BE2C (cell line): ENCODE data around the gene RNASEL.

Experiments
- DNase-seq: peaks from one replicate; pipeline ENCODE4 v3.0.0-alpha.2; 2020
- H3K27me3 ChIP-seq: fragments of 250-450 bp; sonication (Bioruptor Pico); 2 replicates; pipeline ENCODE4 v1.5.1; 2020; ENCODE audit warnings: mild to moderate bottlenecking
- H3K36me3 ChIP-seq: fragments of 250-450 bp; sonication (Bioruptor Pico); 2 replicates; pipeline ENCODE4 v1.5.1; 2020; ENCODE audit warnings: mild to moderate bottlenecking
- H3K4me1 ChIP-seq: fragments of 250-450 bp; sonication (Bioruptor Pico); 2 replicates; pipeline ENCODE4 v1.5.1; 2020
- H3K4me3 ChIP-seq: 2 replicates; pipeline ENCODE4 v1.5.1; 2011; ENCODE audit warnings: low read depth, low read length
- H3K9me3 ChIP-seq: fragments of 250-450 bp; sonication (Bioruptor Pico); 2 replicates; pipeline ENCODE4 v1.5.1; 2020
- TF ChIP-seq, protein P1 (sequence below): IDR thresholded peaks from 2 replicates; pipeline ENCODE4 v1.5.1; 2012; ENCODE audit warnings: mild to moderate bottlenecking, low read depth, low read length

Gene RNASEL

DNA sequence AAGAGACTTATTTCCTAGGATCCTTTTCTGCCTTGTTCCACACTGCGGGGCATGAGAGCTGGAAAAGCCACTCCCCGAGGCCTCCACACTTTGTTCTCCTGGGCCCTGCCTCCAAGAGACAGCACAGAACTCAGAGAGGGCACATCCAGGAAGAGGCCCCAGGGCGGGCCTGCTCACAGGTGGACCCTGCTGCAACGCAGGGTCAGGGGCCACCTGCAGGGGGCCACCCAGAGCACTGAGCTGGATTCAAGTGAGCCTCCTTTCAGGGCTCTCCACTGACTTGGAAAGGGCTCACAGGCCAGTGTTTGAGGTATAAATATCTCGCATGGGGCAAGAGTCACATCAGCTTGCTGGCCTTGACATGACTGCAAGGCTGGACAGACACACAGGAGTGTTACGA lies 10.3 kb upstream of the RNASEL start:
- Histone ChIP-seq H3K27me3 (no peaks in the 10 kb centered on the region), H3K9me3 (no peaks in the 10 kb centered on the region), H3K4me3 (peak overlapping the region; percentile 82), H3K4me1 (peaks cover 16% of the 10 kb centered on the region), H3K36me3 (peaks cover 59% of the 10 kb centered on the region)
- DNase-seq, result peak; percentile 74
- TF ChIP-seq, protein P1, sequence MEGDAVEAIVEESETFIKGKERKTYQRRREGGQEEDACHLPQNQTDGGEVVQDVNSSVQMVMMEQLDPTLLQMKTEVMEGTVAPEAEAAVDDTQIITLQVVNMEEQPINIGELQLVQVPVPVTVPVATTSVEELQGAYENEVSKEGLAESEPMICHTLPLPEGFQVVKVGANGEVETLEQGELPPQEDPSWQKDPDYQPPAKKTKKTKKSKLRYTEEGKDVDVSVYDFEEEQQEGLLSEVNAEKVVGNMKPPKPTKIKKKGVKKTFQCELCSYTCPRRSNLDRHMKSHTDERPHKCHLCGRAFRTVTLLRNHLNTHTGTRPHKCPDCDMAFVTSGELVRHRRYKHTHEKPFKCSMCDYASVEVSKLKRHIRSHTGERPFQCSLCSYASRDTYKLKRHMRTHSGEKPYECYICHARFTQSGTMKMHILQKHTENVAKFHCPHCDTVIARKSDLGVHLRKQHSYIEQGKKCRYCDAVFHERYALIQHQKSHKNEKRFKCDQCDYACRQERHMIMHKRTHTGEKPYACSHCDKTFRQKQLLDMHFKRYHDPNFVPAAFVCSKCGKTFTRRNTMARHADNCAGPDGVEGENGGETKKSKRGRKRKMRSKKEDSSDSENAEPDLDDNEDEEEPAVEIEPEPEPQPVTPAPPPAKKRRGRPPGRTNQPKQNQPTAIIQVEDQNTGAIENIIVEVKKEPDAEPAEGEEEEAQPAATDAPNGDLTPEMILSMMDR, result peak; percentile 78

GRCh38 chr1:182598296-182598695 lies 9.2 kb upstream of the RNASEL start:
- DNase-seq, result no peak
- TF ChIP-seq, protein P1, result no peak
- Histone ChIP-seq H3K4me3 (no peak overlapping the region), H3K9me3 (no peaks in the 10 kb centered on the region), H3K4me1 (peaks cover 17% of the 10 kb centered on the region), H3K36me3 (peaks cover 52% of the 10 kb centered on the region), H3K27me3 (no peaks in the 10 kb centered on the region)

- TF ChIP-seq, protein P1, result no peak
- H3K4me3 ChIP-seq, result no peak overlapping the region
- DNase-seq, result no peak
These were observed 7.9 kb upstream of the RNASEL start for GRCh38 chr1:182596934-182597333.

DNA sequence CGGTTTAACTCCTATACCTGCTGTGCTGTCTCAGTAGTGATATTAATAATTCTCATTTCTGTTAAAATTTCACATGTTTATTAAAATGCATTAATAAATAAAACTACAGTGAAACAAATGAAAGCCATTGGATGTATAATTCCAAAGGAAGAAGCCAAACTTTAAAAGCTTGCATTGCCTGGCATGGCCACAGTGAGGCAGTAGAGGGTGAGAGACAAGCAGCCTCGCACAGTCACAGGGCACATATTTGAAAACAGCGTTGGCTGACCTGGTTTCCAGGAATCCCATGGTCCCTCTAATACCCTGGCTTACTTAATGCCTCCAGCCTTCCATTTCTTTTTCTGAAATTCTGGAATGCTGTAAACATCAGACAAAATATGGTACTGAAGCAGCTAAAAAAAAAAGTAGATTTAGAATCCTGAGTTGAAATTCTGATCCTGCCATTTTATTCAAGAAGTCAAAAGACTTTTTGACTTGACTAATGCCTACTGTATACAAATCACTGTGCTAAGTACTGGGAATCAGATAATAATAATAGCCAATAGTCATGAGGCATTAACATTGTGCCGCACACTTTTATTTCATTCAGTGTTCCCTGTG lies 6.7 kb upstream of the RNASEL start:
- peaks cover 26% of the 10 kb centered on the region for H3K36me3 ChIP-seq
- no peaks in the 10 kb centered on the region for H3K9me3 ChIP-seq
- no peaks in the 10 kb centered on the region for H3K27me3 ChIP-seq
- TF ChIP-seq, protein P1, result peak; percentile 96
- H3K4me3 ChIP-seq, result no peak overlapping the region
- DNase-seq, result peak; percentile 78
- peaks cover 14% of the 10 kb centered on the region for H3K4me1 ChIP-seq

More at GRCh38 chr1:182596934-182597333, 7.9 kb upstream of the RNASEL start:
- peaks cover 38% of the 10 kb centered on the region for H3K36me3 ChIP-seq
- peaks cover 17% of the 10 kb centered on the region for H3K4me1 ChIP-seq
- H3K9me3 ChIP-seq, result no peaks in the 10 kb centered on the region
- H3K27me3 ChIP-seq, result no peaks in the 10 kb centered on the region

DNA sequence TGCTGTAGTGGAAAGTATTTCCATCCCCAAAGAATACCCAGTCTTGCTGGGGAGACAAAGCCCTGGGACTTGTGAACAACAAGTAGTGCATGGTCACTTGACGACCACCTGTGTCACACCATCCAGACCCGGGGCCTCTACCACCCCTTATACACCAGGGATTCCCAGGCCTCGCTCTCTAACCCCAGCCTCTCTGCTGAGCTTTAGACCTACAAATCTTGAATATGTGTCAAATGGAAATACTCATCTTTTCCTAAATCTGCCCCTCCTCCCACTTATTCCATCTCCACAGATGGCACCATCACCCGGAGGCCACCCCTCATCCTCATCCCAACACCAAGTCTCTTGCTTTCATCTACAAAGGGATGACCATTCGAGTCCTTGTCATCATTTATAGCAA lies 875 bp upstream of the RNASEL start:
- no peaks in the 10 kb centered on the region for H3K36me3 ChIP-seq
- no peaks in the 10 kb centered on the region for H3K9me3 ChIP-seq
- H3K27me3 ChIP-seq, result no peaks in the 10 kb centered on the region
- TF ChIP-seq, protein P1, result no peak
- no peak for DNase-seq
- peaks cover 4% of the 10 kb centered on the region; the same call in 1 of the 2 replicates for H3K4me1 ChIP-seq
- no peak overlapping the region for H3K4me3 ChIP-seq

- H3K4me3 ChIP-seq, result peak overlapping the region; percentile 93; the same call in 1 of the 2 replicates
- H3K9me3 ChIP-seq, result no peaks in the 10 kb centered on the region
- H3K36me3 ChIP-seq, result no peaks in the 10 kb centered on the region
- TF ChIP-seq, protein P1, result no peak
- DNase-seq, result no peak
- H3K4me1 ChIP-seq, result peaks cover 3% of the 10 kb centered on the region; the same call in 1 of the 2 replicates
- no peaks in the 10 kb centered on the region for H3K27me3 ChIP-seq
These were observed 464 bp upstream of the RNASEL start for GRCh38 chr1:182589520-182589919.
